ENCODE results near the gene CST9. TPM values are rescaled to one million over a fixed set of nuclear protein-coding genes. Genes with fewer than 3 reads are reported as not detected.

The CST9 gene
- total and polyA plus RNA-seq, 9 of the 15 experiments (the other 6 are each of a cell fraction or from before 2014, with no cell fraction given): not detected

GRCh38 chr20:23584434-23585199, 21.1 kb downstream of the CST9 start:
- 0% methylated on average over 4 of the region's 5 CpGs for WGBS (ENCODE audit: insufficient coverage, low coverage, missing lambda C conversion rate)
- Histone ChIP-seq H3K4me3 (no peak overlapping the region), H3K27ac (ENCODE audit: extremely low read depth, low read depth, low read length) (no peak overlapping the region), H3K27me3 (ENCODE audit: control insufficient read depth in 2 of 2, insufficient read depth in 2 of 2, low read length in 2 of 2) (no peaks in the 10 kb centered on the region), H4K20me1 (replicated peaks; ENCODE audit: control insufficient read depth, insufficient read depth, low read length) (no peaks in the 10 kb centered on the region), H3K4me1 (replicated peaks in 1 of 2; ENCODE audit: control insufficient read depth in 2 of 2, insufficient read depth in 2 of 2, low read length in 2 of 2) (peaks cover 2 to 6% of the 10 kb centered on the region in 2 experiments; a peak in 3 of 5 replicates), H3K9me3 (replicated peaks; ENCODE audit: control insufficient read depth, insufficient read depth, low read depth, low read length) (no peaks in the 10 kb centered on the region), H3K4me2 (ENCODE audit: insufficient read depth, low read length) (no peak overlapping the region), H2AFZ (ENCODE audit: low read depth, low read length) (no peak overlapping the region), H3K79me2 (ENCODE audit: control insufficient read depth, insufficient read depth, low read length) (no peaks in the 10 kb centered on the region), H3K36me3 (ENCODE audit: control insufficient read depth, insufficient read depth, low read length) (no peaks in the 10 kb centered on the region), H3K9me1 (ENCODE audit: control insufficient read depth, insufficient read depth, low read length) (no peaks in the 10 kb centered on the region), H3K9ac (ENCODE audit: insufficient read depth in 1 of 2, low read depth in 2 of 2, low read length in 2 of 2) (no peak overlapping the region)
- BruUV-seq (replicated peaks): no TSS peak
- DNase-seq (ENCODE audit: extremely low read depth in 1 of 4, low spot score in 3 of 4) (no peak), ATAC-seq (no peak), FAIRE-seq (no peak)
- in situ Hi-C loops (cut with MboI) (no loop called here), intact Hi-C loops (cut with micrococcal nuclease) (no loop called here)
- ChIA-PET POLR2A (no interaction called here), CTCF (ENCODE audit: low intra/inter-chr PET ratio) (no interaction called here)
- TF ChIP-seq THRAP3 (IDR thresholded peaks at IDR 0.05; ENCODE audit: borderline replicate concordance): no peak

- no peak overlapping the region for H2AFZ ChIP-seq (ENCODE audit: low read depth, low read length)
- no peak overlapping the region for H3K9ac ChIP-seq (ENCODE audit: insufficient read depth in 1 of 2, low read depth in 2 of 2, low read length in 2 of 2)
- CTCF ChIA-PET (ENCODE audit: low intra/inter-chr PET ratio): no interaction called here
- no peak overlapping the region for H3K4me2 ChIP-seq (ENCODE audit: insufficient read depth, low read length)
- no peaks in the 10 kb centered on the region for H3K9me3 ChIP-seq (replicated peaks; ENCODE audit: control insufficient read depth, insufficient read depth, low read depth, low read length)
- intact Hi-C loops (cut with micrococcal nuclease) (no loop called here), in situ Hi-C loops (cut with MboI) (no loop called here)
- no peak overlapping the region for H3K27ac ChIP-seq (ENCODE audit: extremely low read depth, low read depth, low read length)
- no TSS peak for BruUV-seq (replicated peaks)
- no peak for ATAC-seq
- no peak for FAIRE-seq
- POLR2A ChIA-PET: no interaction called here
- DNase-seq (ENCODE audit: extremely low read depth in 1 of 4, low spot score in 3 of 4): no peak
- H3K4me1 ChIP-seq (replicated peaks in 1 of 2; ENCODE audit: control insufficient read depth in 2 of 2, insufficient read depth in 2 of 2, low read length in 2 of 2): peaks cover 0 to 3% of the 10 kb centered on the region in 2 experiments; a peak in 3 of 5 replicates
- H3K27me3 ChIP-seq (ENCODE audit: control insufficient read depth in 2 of 2, insufficient read depth in 2 of 2, low read length in 2 of 2): no peaks in the 10 kb centered on the region
- H3K79me2 ChIP-seq (ENCODE audit: control insufficient read depth, insufficient read depth, low read length): no peaks in the 10 kb centered on the region
- H4K20me1 ChIP-seq (replicated peaks; ENCODE audit: control insufficient read depth, insufficient read depth, low read length): no peaks in the 10 kb centered on the region
- no peak overlapping the region for H3K4me3 ChIP-seq
- no peaks in the 10 kb centered on the region for H3K36me3 ChIP-seq (ENCODE audit: control insufficient read depth, insufficient read depth, low read length)
- H3K9me1 ChIP-seq (ENCODE audit: control insufficient read depth, insufficient read depth, low read length): no peaks in the 10 kb centered on the region
- no peak for TF ChIP-seq ERF (CRISPR knock-in tag; IDR thresholded peaks at IDR 0.05)
- TF ChIP-seq ZBTB49 (CRISPR knock-in tag; IDR thresholded peaks at IDR 0.05; ENCODE audit: borderline replicate concordance): no peak
- TF ChIP-seq GTF3C2 (IDR thresholded peaks at IDR 0.05; ENCODE audit: borderline replicate concordance, extremely low read depth, insufficient read length): no peak
- no peak for TF ChIP-seq CLOCK (CRISPR knock-in tag; IDR thresholded peaks at IDR 0.05; ENCODE audit: borderline replicate concordance)
- TF ChIP-seq BRF1 (IDR thresholded peaks at IDR 0.05; ENCODE audit: borderline replicate concordance, extremely low read depth, insufficient read length): no peak
Observed at GRCh38 chr20:23583526-23583925, 22.2 kb downstream of the CST9 start.
